HG03280 (cell line): ENCODE data around the gene FICD.
"Not testable (repeated sequence)": the region's sequence is repeated elsewhere in the genome, so short reads cannot be mapped to it uniquely, and the experiment has no call there.

Experiments
- ATAC-seq: cut with Tn5 transposase; IDR thresholded peaks from one replicate; pipeline ENCODE4 v1.9.1; 2021; ENCODE audit warnings: mild to moderate bottlenecking, moderate library complexity; ENCODE audit not compliant: unreplicated experiment

Gene FICD

DNA sequence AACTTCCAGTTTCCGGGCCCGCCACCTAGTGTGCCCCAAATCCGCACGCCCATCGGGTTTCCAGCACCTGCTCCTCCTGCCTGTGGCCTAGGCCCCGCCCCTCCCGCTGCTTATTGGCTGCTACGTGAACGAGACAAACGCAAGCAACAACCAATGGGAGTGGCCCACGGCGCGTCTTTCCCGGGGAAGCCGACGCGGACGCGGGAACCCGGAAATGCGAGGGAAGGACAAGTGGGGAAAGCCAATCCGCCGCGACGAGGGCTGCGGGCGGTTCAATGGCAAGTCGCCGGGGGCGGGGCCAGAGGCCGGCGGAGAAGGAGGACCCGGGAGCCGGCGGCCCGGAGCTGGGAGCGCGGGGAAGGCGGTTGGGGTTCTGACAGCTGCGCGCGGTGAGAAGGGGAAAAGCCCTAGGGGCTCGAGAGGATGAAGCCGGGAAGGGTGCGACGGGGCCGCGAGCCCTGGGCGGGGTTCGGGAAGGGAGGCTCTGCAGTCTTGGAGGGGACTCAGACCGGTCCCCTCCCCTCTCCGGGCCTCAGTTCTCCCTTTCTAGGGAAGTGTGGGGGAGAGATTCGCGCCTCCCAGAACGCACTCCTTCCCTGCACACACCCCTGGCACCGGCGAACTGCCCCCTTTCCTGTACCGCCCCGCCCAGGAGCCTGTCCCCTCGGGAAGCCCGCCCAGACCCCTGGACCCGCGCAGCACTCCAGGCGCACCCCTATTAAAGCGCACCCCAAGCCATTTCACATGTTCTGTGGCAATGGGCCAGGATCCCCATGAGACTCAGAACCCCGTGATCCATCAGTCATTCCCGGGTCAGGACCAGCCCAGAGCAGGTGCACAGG, at the start of gene FICD:
FICD (plus strand) TSS at position 305 of the 842 bp plus-strand sequence. CDS start 1,696 bp downstream, outside the sequence.
- peak; percentile 89 for ATAC-seq

DNA sequence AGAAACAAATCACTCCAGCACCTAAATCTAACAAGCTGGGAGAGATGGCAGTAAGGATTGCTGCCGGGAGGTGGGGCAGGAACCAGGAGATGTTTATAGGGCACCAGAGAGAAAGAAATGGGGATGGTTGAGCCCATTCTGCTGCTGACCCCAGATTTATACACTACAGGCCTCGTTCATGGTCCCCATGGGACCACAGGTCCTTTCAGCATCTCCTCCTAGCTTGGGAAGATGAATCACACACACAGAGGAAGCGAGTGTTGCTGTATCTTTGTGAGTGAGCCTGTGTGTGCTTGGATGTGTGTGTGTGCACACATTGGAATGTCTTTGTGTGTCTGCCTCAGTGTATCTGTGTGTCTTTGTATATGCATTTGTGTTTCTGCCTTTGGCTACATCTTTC, 49.7 kb upstream of the FICD start:
- no peak for ATAC-seq

DNA sequence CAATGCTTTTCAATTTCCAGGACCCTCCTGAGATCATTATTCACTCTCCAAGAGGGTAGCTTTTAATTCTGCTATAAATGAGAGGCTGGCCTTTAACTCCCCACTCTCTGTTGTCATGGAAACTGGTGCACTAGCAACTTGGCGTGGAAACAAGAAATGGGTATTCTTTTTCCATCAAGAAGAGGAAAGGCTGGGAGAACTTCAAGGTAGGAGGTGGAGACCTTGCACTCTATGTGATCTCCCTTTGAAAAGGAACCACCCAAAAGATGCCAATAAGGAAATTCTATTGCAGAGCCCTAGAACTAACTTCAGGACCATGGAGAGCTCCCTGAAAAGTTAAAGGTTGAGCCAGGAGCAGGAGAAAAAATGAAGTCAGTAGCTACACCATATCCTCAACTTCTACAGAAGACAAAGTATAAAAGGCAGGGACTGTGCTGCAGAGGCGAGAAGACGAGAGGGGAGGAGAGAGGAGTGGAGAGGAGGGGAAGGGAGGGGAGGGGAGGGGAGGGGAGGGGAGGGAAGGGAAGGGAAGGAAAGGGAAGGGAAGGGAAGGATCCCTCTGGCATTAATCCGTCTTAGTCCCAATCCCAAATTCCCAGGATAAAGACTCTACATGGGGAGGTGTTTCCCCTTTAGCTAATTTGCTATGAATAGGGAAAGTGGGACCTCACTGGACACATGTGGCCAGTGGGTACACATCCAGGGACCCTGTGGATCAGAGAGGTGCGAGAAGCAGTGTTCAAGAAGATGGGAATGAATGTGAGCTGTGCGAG, 46.7 kb upstream of the FICD start:
- ATAC-seq, result no peak

DNA sequence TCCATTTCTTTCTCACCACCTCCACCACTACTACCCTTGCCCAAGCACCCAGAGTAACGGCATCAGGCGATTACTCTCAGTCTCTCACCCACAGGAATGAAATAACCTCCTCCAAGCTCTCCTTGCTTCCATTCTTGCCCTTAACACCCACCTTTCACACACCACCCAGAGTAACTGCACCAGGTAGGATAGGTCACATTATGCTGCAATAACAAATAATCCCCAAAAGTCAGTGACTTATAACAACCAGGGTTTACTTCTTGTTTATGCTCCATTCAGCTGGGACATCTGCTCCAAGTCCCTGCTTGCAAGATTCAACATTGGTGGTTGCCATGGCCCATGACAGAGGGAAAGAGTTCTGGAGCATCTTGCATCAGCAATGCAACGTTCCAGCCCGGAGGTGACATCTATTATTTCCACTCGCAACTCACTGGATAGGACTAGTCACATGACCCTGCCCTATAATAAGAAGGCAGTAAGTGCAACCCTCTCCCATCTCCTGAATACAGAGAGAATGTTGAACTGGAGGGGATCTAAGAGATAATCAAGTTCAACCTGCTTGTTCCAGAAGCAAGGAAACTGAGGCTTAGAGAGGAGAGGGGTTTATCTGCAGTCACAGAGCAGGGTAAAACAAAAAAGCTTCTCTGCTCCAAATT, 41.5 kb upstream of the FICD start:
- no peak for ATAC-seq

DNA sequence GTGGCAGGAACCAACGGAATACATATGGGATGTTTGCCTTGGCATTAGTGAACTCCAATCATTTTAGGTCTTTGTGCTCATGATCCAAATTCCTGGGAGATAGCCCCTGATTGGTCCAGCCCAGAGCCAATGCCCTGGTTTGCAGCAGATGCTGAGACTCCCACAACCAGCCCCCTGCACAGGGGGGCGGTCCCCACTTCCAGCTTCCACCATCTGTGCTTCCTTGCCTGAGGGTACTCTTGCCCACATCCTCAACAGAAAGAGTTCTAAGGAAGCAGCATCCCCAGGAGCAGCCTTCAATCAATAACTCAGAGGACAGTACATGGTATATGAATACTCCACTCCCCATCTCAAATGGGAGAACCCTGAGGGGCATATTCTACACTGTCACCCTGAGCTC, 39.7 kb upstream of the FICD start:
- ATAC-seq, result no peak

DNA sequence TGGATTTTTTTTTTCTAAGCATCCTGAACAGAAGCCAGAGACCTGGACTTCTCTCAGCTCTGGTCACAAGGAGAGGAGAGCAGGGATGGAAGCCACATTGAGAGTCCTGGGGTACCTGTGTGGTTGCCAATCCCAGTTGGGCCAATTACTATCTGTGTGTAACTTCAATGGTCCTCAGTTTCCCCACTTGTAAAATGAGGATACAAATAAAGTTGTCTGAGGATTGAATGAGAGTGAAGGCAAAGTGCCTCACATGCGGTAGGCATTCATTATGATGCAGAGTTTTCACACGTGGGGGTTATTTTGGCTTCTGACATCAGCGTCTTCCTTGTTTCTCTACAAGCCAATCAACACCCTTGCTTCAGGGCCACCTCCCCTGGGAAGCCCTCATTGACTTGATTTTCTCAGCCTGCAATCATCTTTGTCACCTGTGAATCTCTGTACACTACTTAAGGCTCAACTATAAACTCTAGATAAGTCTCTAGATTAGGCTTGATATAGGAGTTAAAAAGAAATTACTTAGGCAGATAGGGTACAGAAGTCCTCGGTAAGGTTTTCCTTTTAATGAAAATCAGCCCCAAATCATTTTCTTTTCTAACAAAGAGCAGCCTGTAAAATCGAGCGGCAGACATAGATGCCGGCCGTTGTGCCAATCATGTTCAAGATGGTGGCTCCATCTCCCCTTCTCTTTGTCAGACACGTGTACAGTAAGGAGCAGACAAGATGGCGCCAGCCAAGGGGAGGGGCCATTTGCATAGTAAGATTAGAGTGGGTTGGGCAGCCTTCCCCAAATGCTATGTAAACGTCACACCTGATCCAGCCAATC, 37.8 kb upstream of the FICD start:
- no peak for ATAC-seq

DNA sequence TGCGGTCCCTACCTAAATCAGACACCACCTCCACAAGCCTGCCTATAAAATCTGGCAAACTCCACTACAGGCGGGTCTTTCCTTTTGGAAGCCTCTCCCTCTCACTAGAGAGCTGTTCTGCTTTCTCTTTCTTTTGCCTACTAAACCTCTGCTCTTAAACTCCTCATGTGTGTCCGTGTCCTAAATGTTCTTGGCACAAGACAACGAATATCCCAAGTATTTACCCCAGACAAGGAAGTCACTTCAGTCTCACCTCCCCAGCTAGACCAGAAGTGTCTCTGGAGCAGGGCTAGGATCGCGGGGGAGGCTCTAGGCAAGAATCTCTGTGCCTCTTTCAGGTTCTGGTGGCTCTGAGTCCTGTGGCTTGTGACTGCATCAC, 37.2 kb upstream of the FICD start:
- no peak for ATAC-seq

DNA sequence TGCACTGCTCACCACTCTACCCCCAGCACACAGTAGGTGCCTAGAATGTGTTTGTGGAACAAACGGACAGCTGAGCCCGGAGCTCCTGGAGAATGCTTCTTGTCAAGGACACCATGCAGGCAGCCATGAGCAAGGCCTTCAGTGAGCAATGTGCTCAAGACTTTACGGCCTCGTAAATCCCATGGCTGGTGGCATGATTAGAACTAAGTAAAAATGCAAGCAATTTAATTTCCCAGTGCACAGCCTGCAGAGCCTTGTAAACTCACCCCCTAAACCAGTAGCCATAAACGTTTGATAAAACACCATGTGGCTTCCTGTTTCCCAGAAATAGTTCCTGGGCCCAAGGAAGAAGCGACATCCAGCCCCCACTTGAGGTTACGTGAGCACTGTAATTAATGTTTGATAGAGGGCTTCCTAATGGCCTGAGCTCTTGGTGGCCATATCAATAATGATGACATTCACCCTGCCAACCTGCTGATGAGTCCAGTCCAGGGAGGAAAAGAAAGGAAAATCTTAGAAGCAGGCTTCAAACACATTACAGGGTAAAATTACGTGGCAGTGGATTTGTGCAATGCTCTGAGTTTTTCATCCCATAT, 36.4 kb upstream of the FICD start:
- no peak for ATAC-seq

DNA sequence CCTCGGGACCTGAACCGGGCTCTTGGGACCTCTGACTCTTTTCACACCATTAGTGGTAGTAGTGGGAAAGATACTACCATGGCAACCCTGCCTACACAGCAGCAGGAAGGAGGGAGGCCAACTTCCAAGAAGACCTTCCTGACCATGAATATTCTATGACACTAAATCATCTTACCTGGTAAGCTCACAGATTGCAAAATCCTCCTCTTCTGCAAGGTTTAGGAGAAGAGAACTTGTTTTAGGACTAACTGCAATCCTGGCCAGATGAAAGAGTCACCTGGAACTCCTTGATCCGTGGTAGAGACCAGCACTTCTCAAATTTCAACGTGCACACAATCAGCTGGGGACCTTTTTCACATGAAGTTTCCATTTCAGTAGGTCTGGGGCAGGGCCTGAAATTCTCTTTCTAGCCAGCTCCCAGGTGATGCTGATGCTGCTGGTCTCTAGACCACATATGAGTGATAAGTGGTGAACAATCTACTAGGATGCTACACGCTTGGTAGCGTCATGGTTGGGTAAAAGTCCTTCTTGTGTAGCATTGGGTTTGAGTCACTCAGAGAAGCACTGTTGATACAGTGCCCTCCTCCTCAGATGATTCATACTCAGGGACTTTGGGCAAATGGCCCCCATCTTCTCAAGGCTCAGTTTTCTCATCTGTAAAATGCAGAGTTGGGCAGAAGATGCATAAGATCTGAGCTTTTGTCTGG, 35.6 kb upstream of the FICD start:
- no peak for ATAC-seq

DNA sequence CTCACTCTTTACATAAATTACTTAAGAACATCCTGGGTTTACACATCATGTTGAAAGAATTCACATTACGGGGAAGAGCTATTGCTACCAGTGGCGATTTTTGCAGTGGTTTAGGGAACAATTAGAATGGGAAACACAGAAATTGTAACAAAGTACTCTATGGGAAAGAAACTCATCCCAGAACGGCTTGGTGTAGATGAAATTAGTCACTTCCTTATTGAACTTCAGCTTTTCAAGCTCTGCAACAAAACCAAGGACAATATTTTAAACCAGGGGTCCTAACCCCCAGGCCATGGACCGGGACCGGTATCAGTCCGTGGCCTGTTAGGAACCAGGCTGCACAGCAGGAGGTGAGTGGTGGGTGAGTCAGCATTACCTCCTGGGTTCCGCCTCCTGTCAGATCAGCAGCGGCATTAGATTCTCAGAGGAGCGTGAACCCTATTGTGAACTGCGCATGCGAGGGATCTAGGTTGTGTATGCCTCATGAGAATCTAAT, 32.3 kb upstream of the FICD start:
- ATAC-seq, result no peak

DNA sequence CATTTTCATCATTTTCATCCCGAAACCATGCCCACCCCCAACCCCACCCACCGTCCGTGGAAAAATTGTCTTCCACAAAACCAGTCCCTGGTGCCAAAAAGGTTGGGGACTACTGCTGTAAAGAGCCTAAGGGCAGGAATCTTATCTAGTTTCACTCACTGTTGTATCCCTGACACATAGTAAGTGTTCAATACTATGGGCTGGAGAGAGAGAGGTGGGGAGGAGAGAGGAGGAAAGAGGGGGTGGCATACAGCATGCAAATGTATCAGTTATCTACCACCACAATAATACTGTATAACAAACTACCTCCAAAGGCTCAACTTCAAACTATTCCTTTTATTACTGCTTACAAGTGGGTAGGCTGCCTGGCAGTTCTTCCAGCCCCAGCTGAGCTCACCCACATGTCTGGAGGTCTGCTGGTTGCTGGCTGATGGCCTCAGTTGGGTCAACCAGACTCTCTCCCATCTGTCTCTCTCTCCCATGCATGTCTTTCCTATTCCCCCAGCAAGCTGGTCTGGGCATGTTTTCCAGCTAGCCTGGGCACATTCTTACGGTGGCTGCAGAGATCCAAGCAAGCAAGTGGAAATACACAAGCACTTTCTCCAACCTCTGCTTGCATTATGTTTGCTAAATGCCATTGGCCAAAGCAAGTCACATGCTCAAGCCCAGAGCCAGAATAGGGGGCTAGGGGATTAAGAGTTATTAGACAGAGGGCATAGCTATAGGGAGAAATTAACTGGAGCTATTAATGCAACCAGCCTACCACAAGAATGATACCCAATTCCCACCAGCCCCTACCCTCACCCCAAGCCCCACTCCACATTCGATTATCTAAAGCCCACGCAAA, 31.6 kb upstream of the FICD start:
- ATAC-seq, result no peak

DNA sequence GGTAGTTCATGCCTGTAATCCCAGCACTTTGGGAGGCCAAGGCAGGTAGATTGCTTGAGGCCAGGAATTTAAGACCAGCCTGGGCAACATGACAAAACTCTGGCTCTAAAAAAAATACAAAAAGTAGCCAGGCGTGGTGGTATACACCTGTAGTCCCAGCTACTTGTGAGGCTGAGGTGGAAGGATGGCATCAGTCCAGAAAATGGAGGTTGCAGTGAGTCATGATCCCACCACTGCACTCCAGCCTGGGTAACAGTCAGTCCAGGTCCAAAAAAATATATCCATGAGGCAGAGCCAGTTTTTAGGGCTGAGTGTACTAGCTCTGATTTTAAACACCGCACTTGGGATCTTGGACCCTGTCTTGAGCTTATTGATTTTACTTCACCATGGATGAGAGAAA, 30.6 kb upstream of the FICD start:
- no peak for ATAC-seq

DNA sequence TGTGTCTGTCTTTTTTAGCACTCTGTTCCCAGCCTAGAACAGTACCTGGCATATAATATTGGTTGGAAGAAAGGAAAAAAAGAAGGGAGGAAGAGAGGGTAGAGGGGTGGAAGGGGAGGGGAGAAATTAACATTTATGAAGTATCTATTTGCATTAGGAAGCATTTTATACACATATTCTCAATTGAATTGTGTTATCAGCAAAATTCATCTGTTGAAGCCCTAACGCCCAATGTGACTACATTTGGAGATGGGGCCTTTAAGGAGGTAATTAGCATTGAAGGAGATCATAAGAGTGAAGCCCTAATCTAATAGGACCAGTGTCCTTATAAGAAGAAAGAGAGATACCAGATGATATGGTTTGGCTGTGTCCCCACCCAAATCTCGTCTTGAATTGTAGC, 30.2 kb upstream of the FICD start:
- no peak for ATAC-seq

DNA sequence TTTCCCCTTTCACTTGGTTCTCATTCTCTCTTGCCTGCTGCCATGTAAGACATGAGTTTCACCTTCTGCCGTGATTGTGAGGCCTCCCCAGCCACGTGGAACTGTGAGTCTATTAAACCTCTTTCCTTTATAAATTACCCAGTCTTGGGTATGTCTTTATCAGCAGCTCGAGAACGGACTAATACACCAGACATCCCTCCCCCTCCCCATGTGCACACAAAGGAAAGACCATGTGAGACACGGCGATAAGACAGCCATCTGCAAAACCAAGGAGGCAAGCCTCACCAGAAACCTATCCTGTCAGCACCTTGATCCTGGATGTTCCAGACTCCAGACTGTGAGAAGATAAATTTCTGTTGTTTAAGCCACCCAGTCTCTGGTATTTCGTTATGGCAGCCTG, 29.7 kb upstream of the FICD start:
- ATAC-seq, result not testable (repeated sequence)

DNA sequence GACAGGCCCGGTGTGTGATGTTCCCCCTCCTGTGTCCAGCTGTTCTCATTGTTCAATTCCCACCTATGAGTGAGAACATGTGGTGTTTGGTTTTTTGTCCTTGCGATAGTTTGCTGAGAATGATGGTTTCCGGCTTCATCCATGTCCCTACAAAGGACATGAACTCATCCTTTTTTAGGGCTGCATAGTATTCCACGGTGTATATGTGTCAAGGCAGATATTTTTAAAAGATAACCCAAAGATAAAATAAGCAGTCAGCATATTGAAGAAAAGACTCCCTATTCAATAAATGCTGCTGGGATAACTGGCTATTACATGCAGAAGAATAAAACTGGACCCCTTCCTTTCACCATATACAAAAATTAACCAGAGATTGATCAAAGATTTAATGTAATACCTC, 28.0 kb upstream of the FICD start:
- ATAC-seq, result not testable (repeated sequence)

DNA sequence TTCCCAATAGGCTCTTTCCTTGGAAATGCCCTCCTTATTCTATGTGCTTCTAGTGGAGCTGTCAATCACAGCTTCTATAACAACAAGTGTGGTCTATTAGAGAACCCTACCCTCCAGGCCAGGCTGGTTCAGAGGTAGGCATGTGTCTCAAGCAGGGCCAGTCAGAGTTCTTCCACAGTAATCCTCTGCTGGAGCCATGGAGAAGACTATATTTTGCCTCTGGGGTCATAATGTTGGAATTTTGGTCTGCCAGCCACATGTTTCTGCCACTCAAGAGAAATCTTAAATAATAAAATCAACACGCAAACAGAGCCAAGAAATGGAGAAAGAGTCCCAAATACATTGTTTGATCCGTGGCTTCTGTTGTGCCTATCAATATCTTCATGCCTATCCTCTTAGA, 23.8 kb upstream of the FICD start:
- no peak for ATAC-seq

DNA sequence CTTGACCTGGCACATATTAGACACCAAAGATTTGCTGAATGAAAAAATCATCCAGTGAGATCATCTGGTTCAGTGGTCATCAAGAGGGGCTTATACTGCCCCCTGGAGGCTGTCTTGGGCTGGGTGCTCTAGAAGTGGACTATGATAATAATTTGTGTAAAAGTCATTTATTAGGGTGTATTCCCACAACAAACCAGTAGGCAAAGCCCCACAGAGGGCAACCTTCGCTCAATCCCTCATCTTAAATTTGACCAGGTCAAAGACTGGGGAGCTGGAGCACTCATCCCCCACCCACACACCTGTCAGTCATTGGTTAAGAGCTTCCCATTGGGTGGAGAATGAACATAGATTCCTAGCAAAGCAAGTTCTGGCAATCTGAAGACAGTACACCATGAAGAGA, 20.0 kb upstream of the FICD start:
- ATAC-seq, result no peak

DNA sequence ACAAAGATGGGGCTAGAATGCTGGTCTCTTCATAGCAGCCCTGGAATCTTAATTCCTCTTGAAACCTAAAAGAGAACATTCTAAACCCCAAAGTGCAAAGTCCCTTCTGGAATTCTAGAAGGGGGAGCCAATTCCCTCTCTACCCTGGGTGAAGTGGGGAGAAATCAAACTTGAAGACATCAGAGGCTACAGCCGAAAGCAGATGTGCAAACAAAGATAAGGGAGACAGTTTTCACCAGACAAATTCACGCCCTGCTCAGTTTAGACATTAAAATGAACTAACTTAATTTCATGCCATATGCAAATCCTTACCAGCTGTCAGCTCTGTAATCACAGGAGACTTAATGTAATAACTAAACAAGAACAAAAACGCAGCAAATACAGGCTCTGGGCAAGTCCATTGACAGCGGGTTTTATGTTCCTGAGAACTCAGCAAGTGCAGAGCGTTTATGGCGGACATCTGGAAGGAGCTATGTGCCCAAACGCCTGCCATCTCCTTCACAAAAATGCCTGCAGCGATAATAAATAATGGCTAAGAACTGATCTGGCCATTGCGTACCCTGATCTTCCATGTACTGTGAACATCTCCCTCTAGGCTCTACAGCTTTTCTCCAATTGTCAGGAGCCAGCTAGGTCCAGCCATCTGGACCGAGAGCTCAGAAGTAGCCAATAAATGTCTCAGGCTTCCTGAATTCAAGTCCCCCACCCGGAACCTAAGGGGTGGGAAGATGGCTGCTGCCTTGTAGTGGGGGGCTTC, 19.1 kb upstream of the FICD start:
- no peak for ATAC-seq
